Activated CD4-positive, alpha-beta T cell treated with anti-CD3 and anti-CD28 coated beads for 4 hours (primary cell): ENCODE results near the gene SOAT1.
"Not testable (repeated sequence)": the region's sequence is repeated elsewhere in the genome, so short reads cannot be mapped to it uniquely, and the experiment has no call there.

Source experiments
- DNase-seq, 2 donors: peaks; one replicate each; pipeline ENCODE4 v3.0.0-alpha.2; 2020

SOAT1 gene

DNA sequence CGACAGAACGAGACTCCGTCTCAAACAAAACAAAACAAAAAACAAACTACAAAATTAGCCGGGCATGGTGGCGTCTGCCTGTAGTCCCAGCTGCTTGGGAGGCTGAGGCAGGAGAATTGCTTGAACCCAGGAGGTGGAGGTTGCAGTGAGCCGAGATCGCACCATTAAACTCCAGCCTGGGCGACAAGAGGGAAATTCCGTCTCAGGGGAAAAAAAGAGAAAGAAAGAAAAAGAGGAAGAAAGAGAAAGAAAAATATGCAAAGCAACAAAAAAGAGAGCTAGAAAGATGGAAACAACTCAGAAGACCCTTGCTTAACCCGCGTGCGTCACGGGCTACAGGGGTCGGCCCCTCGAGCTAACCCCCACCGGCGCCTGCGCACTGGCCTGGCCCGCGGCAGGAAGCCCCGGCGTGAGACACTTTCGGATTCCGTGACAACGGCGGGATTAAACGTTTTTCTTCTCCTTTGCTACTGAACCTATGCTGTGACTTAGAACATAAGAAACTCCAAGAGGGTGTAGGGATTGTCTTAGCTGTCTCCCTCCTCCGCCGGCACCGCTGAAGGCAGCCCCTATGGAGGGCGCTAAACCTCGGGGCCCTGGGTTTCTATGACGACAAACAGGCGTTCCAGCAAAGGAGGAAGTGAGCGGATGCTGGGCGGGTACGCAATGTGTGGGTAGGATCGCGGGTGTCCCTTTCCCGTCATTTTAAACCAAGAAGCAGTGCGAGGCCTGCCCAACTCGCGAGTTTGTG is 71.9 kb downstream of the SOAT1 start, which contains the start of gene AXDND1:
AXDND1 (plus strand) TSS at position 630 of the 751 bp plus-strand sequence. CDS start 539 bp downstream, outside the sequence.
- peak; percentile 88 to 91 for DNase-seq

- peak; percentile 5 to 10 for DNase-seq
Measured at GRCh38 chr1:179366093-179366800, 72.7 kb downstream of the SOAT1 start.

DNA sequence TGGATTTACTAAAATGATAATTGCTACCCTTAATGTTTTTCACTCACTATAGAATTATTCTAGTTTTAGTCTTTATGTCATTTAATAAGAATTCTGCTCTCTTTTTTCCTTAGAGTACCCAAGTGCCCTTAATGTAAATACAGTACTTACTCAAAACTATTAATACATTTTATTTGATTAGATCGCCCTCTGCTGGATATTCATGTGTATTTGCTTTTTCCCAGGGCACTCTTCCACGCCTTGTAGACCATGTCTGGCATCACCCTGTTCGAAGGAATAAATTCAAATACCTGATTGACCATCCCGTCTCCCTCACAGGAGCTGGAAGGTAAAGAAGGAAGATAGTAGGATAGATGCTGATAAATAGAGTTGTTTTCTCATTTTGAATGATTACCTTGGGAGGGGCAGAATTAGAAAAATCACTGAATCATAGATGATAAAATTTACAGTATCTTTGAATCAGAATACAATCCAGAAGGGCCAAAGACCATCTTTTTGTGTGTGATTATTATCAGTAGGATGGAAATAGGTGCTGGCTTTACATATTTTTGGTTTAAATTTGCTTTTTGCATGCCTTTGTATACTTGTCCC is 76.2 kb downstream of the SOAT1 start:
- peak; percentile 17 to 45 for DNase-seq

- DNase-seq, result no peak
Measured at GRCh38 chr1:179372160-179372559, 78.6 kb downstream of the SOAT1 start.

GRCh38 chr1:179376223-179376622 is 82.6 kb downstream of the SOAT1 start:
- no peak for DNase-seq

- DNase-seq, result no peak
Measured at GRCh38 chr1:179380299-179380698, 86.7 kb downstream of the SOAT1 start.

DNA sequence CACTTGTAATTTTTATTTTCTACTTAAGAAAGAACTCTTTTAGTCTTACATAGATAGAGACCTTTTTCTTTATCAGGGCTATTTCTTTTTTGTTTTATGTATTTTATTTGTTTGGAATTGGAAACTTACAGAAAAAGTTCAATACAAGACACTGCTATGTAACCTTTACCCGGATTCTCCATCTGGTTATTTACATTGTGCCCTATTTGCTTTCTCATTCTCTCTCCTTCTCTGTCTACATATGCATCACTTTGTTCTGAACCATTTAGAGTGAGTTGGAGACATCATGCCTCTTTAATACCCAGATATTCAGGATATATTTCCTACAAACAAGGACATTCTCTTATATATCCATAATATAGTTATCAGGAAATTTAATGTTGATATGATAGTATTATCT is 90.4 kb downstream of the SOAT1 start:
- no peak for DNase-seq

GRCh38 chr1:179385510-179385909 is 91.9 kb downstream of the SOAT1 start:
- DNase-seq, result no peak

DNA sequence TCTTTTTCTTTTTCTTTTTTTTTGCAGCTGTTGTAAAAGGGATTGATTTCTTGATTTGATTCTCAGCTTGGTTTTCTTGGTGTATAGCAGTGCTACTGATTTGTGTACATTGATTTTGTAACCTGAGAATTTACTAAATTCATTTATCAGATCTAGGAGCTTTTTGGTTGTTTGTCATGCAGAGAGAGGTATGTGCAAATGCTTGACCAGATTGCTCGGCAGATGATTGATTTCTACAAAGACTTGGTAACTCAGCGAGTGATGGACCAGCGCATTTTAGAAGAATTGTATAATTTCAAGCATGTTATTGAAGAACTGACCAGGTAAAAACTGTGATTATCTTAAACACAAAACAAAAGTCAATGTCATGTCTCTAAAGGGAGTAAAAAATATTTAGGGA is 100.1 kb downstream of the SOAT1 start:
- DNase-seq, result no peak

GRCh38 chr1:179399399-179399798 is 105.8 kb downstream of the SOAT1 start:
- not testable (repeated sequence) for DNase-seq
